MM.1S (cell line): ENCODE results near the gene DNAJC22.

Experiments used
- DNase-seq: peaks from one replicate; pipeline ENCODE4 v3.0.0-alpha.2; 2015
- H2AFZ ChIP-seq: fragments of 300-600 bp; sonication (generic); 2 replicates; pipeline ENCODE4 v1.6.0; 2016; ENCODE audit warnings: antibody characterized with exemption, low read length
- H3F3A ChIP-seq: fragments of 300-600 bp; sonication (generic); 2 replicates; pipeline ENCODE4 v1.6.1; 2016; ENCODE audit warnings: mild to moderate bottlenecking, antibody characterized with exemption, low read length, moderate library complexity, mixed read lengths; ENCODE audit not compliant: insufficient read depth
- H3K27ac ChIP-seq: fragments of 300-600 bp; sonication (generic); 2 replicates; pipeline ENCODE4 v1.5.1; 2016; ENCODE audit warnings: mild to moderate bottlenecking, low read length
- H3K27me3 ChIP-seq: fragments of 300-600 bp; sonication (generic); replicated peaks from 2 replicates; pipeline ENCODE4 v1.6.0; 2016; ENCODE audit warnings: low read length; ENCODE audit not compliant: insufficient read depth
- H3K36me3 ChIP-seq: fragments of 300-600 bp; sonication (generic); replicated peaks from 2 replicates; pipeline ENCODE4 v1.6.1; 2016; ENCODE audit warnings: mild to moderate bottlenecking, low read length, mixed read lengths; ENCODE audit not compliant: insufficient read depth
- H3K4me1 ChIP-seq: fragments of 300-600 bp; sonication (generic); 2 replicates; pipeline ENCODE4 v1.6.1; 2016; ENCODE audit warnings: low read length, mixed read lengths
- H3K4me2 ChIP-seq: fragments of 300-600 bp; sonication (generic); 2 replicates; pipeline ENCODE4 v1.6.0; 2016; ENCODE audit warnings: low read depth, low read length
- H3K4me3 ChIP-seq: fragments of 300-600 bp; sonication (generic); 2 replicates; pipeline ENCODE4 v1.5.1; 2016; ENCODE audit warnings: low read length, mixed read lengths
- H3K79me2 ChIP-seq: fragments of 300-600 bp; sonication (generic); 2 replicates; pipeline ENCODE4 v1.6.1; 2016; ENCODE audit warnings: mixed run types, low read length, mixed read lengths
- H3K9ac ChIP-seq: fragments of 300-600 bp; sonication (generic); 2 replicates; pipeline ENCODE4 v1.6.1; 2016; ENCODE audit warnings: low read length, mixed read lengths
- H3K9me2 ChIP-seq: fragments of 300-600 bp; sonication (generic); replicated peaks from 2 replicates; pipeline ENCODE4 v1.6.1; 2016; ENCODE audit warnings: mild to moderate bottlenecking, low read length, mixed read lengths; ENCODE audit not compliant: insufficient read depth
- H3K9me3 ChIP-seq: fragments of 300-600 bp; sonication (generic); replicated peaks from 2 replicates; pipeline ENCODE4 v1.6.1; 2016; ENCODE audit warnings: mild to moderate bottlenecking, low read length, mixed read lengths; ENCODE audit not compliant: insufficient read depth
- H4K20me1 ChIP-seq: fragments of 300-600 bp; sonication (generic); 2 replicates; pipeline ENCODE4 v1.6.1; 2016; ENCODE audit warnings: mild to moderate bottlenecking, low read length, moderate library complexity, mixed read lengths; ENCODE audit not compliant: insufficient read depth
- EZH2 ChIP-seq: fragments of 300-600 bp; sonication (generic); optimal IDR thresholded peaks from 2 replicates; pipeline ENCODE3; 2017; ENCODE audit warnings: low read depth, mild to moderate bottlenecking, antibody characterized with exemption, low read length, mixed read lengths
- EZH2phosphoT487 ChIP-seq: fragments of 300-600 bp; sonication (generic); IDR thresholded peaks from 2 replicates; pipeline ENCODE4 v1.6.1; 2018; ENCODE audit warnings: antibody characterized with exemption, low read length
- TF ChIP-seq, protein P1 (sequence below): fragments of 300-600 bp; sonication (generic); IDR thresholded peaks from 2 replicates; pipeline ENCODE4 v1.5.1; 2016; ENCODE audit warnings: antibody characterized with exemption, low read length, mixed read lengths

Gene DNAJC22

DNA sequence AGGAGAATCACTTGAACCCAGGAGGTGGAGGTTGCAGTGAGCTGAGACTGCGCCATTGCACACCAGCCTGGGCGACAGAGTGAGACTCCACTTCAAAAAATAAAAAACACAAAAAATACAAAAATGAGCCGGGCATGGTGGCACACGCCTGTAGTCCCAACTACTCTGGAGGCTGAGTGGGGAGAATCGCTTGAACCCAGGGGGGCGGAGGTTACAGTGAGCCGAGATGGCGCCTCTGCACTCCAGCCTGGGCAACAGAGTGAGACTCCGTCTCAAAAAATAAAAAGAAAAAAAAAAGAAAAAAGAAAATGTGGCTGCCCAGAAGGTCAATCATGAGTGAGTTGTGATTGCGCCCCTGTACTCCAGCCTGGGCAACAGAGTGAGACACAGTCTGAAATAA lies 9.2 kb downstream of the DNAJC22 start:
- H3K27me3 ChIP-seq, result no peaks in the 10 kb centered on the region
- peaks cover 5% of the 10 kb centered on the region; the same call in 1 of the 2 replicates for H3K4me1 ChIP-seq
- no peak for DNase-seq
- H3K4me2 ChIP-seq, result no peak overlapping the region
- no peak overlapping the region for H3K4me3 ChIP-seq
- no peaks in the 10 kb centered on the region for H4K20me1 ChIP-seq
- H3K9me2 ChIP-seq, result no peaks in the 10 kb centered on the region
- H3K9ac ChIP-seq, result no peak overlapping the region
- H3K27ac ChIP-seq, result no peak overlapping the region
- no peaks in the 10 kb centered on the region for H3K9me3 ChIP-seq
- TF ChIP-seq, protein P1, sequence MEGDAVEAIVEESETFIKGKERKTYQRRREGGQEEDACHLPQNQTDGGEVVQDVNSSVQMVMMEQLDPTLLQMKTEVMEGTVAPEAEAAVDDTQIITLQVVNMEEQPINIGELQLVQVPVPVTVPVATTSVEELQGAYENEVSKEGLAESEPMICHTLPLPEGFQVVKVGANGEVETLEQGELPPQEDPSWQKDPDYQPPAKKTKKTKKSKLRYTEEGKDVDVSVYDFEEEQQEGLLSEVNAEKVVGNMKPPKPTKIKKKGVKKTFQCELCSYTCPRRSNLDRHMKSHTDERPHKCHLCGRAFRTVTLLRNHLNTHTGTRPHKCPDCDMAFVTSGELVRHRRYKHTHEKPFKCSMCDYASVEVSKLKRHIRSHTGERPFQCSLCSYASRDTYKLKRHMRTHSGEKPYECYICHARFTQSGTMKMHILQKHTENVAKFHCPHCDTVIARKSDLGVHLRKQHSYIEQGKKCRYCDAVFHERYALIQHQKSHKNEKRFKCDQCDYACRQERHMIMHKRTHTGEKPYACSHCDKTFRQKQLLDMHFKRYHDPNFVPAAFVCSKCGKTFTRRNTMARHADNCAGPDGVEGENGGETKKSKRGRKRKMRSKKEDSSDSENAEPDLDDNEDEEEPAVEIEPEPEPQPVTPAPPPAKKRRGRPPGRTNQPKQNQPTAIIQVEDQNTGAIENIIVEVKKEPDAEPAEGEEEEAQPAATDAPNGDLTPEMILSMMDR, result no peak
- no peak for TF ChIP-seq EZH2
- TF ChIP-seq EZH2phosphoT487, result no peak
- H2AFZ ChIP-seq, result no peak overlapping the region
- H3F3A ChIP-seq, result no peaks in the 10 kb centered on the region
- H3K36me3 ChIP-seq, result no peaks in the 10 kb centered on the region
- no peaks in the 10 kb centered on the region for H3K79me2 ChIP-seq

DNA sequence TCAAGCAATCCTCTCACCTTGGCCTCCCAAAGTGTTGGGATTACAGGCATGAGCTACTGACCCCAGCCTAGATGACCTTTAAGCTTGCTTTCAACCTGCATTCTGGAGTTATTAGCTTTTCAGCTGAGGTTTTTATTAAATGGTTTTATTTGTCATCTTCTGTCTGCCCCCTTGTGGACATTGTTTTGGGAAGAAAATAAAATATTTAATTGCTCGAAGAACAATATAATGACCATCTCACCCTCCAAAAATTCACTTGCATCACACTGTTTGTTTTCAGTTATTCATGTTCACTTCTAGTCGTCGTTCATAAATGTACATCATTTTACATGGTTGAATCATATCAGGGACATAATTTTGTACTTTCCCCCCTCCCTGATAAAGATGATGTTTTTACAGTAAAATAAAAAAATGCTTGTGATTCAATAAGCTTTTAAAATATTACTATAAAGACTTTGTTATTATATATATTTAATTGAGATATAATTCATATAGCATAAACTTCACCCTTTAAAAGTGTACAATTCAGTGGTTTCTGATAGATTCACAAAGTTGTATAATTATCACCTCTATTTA lies 10.5 kb downstream of the DNAJC22 start:
- peak; percentile 51 for DNase-seq
- no peaks in the 10 kb centered on the region for H3K27me3 ChIP-seq
- H4K20me1 ChIP-seq, result no peaks in the 10 kb centered on the region
- H3K36me3 ChIP-seq, result no peaks in the 10 kb centered on the region
- no peaks in the 10 kb centered on the region for H3F3A ChIP-seq
- no peaks in the 10 kb centered on the region for H3K9me3 ChIP-seq
- no peaks in the 10 kb centered on the region for H3K9me2 ChIP-seq
- no peak overlapping the region for H3K4me2 ChIP-seq
- H3K27ac ChIP-seq, result no peak overlapping the region
- no peaks in the 10 kb centered on the region for H3K79me2 ChIP-seq
- peaks cover 5% of the 10 kb centered on the region; the same call in 1 of the 2 replicates for H3K4me1 ChIP-seq
- TF ChIP-seq EZH2phosphoT487 (no peak), EZH2 (no peak)
- TF ChIP-seq, protein P1, result peak; percentile 55
- H3K4me3 ChIP-seq, result no peak overlapping the region
- H2AFZ ChIP-seq, result no peak overlapping the region
- H3K9ac ChIP-seq, result no peak overlapping the region

DNA sequence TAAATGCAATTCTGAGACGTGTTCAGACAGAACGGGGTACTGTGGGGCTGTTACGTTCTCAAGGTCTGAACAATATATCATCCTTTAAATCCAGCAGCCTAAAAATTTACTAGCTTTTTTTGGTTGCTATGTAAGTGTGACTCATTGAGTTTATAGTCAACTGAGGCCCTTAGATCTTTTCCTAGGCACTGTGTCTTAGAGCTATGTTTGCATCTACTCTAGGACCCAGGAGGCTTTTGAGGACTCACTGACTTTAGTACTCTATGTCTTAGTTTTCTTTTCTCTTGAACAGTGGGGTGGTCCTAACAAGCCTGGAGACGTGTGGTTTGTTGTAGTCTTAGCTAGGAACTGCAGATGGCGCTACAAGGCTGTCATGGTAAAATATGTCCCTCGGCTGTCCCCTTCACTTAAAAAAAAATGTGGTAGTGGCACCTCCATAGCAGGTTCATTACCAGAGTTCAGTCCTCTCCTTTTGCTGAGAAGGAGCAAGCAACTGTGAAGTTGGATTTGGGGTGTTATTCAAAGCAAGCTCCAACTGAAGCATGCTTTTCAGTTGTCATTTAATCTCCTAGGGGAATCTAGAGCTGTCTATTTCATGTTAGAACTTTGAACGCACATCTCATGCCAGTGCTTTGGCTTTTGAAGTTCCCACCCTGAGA lies 11.9 kb downstream of the DNAJC22 start:
- H3K9me3 ChIP-seq, result no peaks in the 10 kb centered on the region
- no peaks in the 10 kb centered on the region for H3K36me3 ChIP-seq
- H4K20me1 ChIP-seq, result no peaks in the 10 kb centered on the region
- H3K4me1 ChIP-seq, result peaks cover 5% of the 10 kb centered on the region; the same call in 1 of the 2 replicates
- peak overlapping the region; percentile 26; the same call in 1 of the 2 replicates for H3K4me2 ChIP-seq
- H3K27me3 ChIP-seq, result no peaks in the 10 kb centered on the region
- no peak overlapping the region for H3K9ac ChIP-seq
- TF ChIP-seq EZH2, result no peak
- TF ChIP-seq, protein P1, result peak; percentile 85
- peak overlapping the region; percentile 15; the same call in 1 of the 2 replicates for H2AFZ ChIP-seq
- H3K9me2 ChIP-seq, result no peaks in the 10 kb centered on the region
- no peak overlapping the region for H3K27ac ChIP-seq
- H3K4me3 ChIP-seq, result no peak overlapping the region
- DNase-seq, result peak; percentile 76
- no peaks in the 10 kb centered on the region for H3F3A ChIP-seq
- no peaks in the 10 kb centered on the region for H3K79me2 ChIP-seq
